GM18508 (cell line): ENCODE measurements around the gene SHISA7.
"Not testable (repeated sequence)": the region's sequence is repeated elsewhere in the genome, so short reads cannot be mapped to it uniquely, and the experiment has no call there.

Experiments
- ATAC-seq: cut with Tn5 transposase; IDR thresholded peaks from one replicate; pipeline ENCODE4 v1.9.1; 2021; ENCODE audit warnings: moderate number of reproducible peaks; ENCODE audit not compliant: insufficient read depth, unreplicated experiment

Gene SHISA7

DNA sequence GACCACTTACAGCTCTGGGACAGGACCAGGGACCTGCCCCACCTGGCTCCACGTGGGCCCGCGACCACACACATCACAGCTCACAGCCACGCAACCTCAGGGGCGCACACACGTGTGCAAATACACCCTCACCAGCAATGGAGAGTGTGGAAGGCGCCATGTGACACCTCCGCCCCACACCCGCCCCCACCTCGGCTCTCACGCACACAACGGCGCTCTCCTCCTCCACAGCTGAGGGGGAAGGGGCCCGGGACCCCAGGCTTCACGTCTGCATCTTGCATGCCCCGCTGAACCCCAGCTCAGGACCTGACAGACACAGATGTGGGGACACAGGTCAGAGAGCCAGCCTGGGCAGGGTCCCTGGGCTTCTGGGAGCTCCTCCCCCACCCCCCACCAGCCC is 6.4 kb upstream of the SHISA7 start:
- no peak for ATAC-seq

DNA sequence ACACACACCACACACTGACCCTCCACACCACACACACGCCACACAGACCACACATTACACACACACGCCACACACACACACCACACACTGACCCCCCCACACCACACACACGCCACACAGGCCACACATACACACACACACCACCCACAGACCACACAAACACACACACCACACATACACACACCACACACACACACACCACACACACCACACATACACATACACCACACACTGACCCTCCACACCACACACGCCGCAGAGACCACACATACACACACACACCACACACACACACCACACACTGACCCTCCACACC is 5.0 kb upstream of the SHISA7 start:
- not testable (repeated sequence) for ATAC-seq

DNA sequence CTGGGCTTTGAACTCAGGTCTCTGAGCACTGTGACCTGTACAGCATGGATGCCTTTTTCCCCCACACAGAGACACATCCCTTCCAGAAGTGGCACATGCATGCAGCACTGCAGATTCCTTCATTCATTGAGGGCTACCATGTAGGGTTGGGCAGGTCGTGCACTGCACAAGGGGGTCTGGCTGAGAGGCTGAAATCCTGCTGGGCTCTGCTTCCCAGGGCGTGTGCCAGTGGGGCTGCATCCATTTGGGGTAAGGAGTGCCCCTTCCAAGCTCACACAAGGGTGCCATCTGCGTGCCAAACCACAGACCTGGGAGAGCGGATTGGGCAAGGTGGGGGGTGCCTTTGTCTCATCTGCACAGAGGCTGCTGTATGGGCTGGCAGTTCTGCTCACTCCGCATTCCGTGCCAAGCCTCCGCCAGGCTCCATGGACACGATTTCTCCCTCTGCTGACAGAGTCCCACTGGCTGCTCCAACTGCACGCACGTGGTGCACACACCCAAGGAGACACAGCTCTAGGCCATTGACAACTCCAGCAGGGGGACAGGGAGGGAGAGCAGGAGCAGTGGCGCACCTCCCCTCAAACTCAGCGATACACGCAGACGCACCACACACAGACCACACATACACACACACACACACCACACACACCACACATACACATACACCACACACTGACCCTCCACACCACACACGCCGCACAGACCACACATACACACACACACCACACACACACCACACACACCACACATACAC is 4.5 kb upstream of the SHISA7 start:
- no peak for ATAC-seq

DNA sequence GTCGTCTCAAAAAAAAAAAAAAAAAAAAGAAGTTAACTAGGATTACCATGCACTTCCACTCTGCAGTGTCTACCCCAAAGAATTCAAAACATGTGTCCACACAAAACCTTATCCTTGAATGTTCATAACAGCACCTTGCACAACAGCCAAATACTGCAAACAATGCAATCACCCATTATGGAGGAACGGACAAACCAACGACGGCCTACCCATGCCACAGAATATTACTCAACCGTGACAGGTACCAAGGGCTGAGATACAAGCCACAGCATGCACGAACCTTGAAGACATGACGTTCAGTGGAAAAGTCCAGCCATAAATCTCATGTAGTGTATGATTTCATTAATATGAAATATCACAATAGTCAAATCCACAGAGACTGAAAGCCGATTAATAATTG is 3.0 kb upstream of the SHISA7 start:
- ATAC-seq, result no peak

DNA sequence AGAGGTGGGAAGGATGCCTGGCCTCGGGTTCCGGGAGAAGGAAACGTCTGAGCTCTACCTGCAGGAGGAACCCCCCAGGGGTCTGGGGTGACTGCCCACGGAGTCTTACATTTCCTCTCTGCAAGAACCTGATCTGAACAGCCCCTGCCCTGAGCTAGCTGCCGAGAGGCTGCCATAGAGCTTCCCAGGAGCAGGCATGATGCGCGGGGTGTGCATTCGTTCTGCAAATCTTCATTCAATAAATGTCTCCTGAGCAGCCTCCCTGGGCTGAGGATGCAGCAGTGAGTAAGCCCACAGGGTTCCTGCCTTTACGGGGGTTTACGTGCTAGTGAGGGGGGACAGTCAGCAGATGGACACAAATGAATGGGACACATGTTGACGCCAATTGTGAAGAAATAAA is 1.5 kb upstream of the SHISA7 start:
- ATAC-seq, result no peak

DNA sequence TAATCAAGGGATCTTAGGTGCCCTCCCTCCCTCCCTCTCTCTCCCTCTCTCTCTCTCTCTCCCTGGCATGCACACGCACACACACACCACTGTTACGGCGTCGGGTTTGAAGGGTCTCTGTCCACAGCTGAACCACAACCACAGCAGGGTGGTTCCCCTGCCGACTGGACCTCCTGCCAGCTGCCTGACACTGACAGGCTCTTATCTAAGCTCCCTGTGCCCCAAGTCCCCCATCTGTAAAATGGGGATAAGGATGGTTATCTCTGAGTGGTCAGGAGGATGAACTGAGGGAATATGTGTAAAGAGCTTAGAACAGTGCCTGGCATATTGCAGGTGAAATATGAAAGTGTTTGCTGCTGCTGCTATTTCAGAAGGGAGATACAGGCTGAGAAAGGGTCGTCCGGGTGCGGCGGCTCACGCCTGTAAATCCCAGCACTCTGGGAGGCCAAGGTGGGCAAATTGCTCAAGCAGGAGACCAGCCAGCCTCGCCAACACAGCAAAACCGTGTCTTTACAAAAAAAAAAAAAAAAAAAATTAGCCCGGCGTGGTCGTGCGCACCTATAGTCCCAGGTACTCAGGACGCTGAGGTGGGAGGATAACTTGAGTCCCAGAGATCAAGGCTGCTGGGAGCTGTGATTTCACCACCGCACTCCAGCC is 852 bp upstream of the SHISA7 start:
- ATAC-seq, result no peak

DNA sequence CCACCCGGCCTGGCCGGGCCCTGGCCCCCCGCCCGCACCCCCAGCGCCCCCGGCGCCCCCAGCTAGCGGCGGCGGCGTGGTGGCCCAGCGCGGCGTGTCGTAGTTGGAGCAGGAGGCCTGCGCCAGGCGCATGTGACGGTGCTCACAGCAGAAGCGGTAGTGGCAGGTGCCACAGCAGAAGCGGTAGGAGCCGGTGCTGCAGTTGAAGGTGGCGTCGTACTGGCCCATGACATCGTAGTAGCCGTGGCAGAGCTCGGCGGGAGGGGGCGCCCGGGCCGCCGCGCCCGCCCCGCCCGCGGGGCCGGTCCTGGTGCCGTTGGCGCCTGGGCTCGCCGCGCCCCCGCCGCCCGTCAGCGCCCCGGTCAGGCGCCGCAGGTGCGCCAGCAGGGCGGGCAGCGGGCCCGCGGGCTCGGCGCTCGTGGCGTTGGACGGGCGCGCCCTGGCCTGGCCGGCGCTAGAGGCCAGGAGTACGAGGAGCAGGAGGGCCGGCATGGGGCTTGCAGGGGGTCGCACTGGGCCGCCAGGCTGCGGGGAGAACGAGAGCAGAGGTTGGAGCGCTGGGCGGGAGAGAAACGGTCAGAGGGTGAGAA is 633 bp downstream of the SHISA7 start:
- ATAC-seq, result no peak

DNA sequence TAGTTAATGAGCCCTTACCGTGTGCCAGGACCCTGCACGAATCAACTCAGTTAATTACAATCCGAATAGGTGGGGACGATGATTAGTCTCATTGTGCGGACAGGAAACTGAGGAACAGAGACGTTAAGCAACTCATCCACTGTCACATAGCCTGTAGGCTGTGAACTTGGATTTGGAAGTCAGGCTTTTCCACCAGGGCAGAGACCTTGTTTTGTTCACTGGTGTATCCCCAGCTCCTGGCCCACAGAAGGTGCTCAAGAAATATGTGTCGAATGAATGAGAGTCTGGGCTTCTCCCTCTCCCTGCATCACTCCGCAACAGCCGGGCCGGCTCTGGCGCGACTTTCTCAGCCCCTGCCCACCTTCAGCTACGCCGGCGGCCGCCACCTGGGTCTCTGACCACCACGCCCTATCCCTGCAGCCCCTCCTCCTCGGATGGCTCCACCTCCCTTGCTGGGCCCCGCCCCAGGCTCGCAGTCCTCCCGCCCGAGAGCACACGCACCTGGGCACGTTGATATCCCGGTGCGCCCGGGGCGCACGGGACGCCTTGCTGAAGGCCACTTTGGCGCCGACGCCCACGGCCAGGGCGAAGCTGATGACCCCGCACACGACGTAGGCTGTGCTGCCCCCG is 1.3 kb downstream of the SHISA7 start:
- ATAC-seq, result no peak

DNA sequence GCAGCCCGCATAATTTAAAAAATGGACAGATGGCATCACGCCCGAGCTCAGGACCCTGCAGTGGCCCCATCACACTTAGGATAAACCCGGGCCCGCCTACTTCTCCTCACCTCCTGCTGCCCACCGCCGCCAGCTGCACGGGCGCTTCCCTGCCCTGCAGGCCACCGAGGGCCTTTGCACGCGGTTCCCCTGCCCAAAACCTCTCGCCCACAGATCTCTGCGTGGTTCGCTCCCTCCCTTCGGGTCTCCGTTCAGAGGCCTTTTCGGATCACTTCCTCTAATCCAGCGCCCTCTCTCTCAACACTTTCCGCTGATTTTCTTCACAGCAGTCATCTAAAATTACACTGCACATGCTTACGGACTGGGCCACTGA is 1.8 kb downstream of the SHISA7 start:
- ATAC-seq, result no peak

DNA sequence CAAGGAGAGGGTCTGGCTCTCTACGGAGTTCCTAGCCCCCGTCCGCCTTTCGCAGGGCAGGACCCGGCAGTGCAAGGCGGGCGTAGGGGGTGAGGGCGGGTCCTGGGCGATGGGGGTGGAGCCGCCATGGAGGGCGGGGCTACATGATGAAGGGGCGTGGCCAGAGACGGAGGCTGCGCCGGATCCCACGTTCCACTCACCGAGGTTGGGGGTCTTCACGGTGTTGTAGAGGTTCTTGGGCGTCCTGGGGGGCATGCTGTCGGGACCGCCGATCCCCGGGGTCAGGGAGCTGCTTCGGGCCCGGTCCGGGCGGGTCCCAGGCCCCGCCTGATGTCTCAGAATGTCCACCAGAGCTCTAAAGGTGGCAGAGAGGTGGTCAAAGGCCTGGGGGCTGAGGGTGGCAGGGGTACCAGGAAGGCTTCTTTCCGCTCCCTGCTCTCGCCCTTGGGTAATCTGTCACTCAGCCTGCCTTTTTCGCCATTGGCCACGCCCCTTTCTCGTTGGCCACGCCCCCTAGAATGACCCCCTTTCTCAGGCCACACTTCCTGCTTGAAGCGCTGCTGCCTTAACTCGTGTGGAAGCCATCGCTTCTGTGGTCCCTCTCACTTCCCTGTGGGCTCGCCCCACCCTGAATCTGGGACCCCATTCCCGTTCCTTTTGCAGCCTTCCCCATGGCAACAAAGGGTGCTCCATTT is 2.5 kb downstream of the SHISA7 start:
- no peak for ATAC-seq

DNA sequence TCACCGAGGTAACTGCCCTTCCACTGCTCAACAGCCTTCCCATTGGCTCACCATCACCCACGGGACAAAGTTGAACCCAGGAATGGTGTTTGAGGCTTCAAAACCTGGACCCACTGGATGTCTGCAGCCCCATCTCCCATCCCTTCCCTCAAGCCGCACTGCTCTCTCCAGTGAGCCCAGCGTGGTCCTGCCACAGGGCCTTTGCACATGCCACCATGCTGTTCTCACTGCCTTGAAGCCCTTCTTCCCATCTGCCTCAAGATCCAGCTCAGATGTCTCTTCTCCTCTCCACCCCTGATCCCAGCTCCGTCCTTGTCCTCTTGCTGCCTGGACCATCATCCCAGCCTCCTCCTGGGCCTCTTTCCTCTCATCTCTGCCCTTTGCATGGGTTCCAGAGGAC is 4.0 kb downstream of the SHISA7 start:
- no peak for ATAC-seq

DNA sequence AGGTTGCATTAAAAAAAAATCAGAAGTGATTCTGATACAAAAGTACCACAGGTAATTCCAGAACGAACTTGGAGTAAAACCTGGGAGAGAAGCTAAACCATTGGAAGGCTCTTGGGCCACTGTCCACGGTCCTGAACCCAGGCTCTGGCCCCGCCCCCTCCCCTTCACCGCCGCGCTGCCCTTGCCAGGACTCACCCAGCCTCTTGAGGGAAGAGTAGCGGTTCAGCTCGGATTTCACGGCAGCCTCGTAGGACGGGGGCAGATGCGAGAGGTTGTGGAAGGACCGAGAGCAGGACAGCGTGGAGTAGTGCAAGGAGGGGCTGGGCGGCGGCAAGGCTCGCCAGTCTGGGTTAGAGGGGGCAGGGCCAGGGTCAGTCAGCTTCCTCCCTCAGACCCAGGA is 5.7 kb downstream of the SHISA7 start:
- ATAC-seq, result no peak

DNA sequence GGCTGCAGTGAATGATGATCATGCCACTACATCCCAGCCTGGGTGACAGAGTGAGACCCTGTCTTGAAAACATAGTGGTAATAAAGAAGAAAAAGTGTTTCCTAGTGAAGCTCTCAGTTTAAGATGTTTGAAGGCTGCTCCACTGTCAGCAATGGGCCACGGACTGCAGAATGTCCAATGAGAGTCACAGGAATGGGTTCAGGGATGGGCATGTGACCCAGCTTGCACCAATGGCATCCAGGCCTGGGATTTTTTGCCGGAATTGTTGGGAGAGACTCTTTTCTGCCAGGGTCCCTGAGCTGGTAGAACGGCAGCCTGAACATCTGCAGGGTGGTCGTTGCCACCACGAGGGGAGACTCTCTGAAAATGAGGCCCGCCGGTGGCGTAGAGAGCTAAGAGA is 6.3 kb downstream of the SHISA7 start:
- no peak for ATAC-seq

DNA sequence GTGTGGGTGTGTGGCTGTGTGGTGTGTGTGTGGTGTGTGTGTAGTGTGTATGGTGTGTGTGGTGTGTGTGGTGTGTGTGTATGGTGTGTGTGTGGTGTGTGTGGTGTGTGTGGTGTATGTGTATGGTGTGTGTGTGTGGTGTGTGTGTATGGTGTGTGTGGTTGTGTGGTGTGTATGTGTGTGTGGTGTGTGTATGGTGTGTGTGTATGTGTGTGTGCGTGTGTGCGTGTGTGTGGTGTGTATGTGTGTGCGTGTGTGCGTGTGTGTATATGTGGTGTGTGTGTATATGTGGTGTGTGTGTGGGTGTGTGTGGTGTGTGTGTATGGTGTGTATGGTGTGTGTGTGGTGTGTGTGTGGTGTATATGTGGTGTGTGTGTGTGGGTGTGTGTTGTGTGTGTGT is 8.1 kb downstream of the SHISA7 start:
- ATAC-seq, result no peak

DNA sequence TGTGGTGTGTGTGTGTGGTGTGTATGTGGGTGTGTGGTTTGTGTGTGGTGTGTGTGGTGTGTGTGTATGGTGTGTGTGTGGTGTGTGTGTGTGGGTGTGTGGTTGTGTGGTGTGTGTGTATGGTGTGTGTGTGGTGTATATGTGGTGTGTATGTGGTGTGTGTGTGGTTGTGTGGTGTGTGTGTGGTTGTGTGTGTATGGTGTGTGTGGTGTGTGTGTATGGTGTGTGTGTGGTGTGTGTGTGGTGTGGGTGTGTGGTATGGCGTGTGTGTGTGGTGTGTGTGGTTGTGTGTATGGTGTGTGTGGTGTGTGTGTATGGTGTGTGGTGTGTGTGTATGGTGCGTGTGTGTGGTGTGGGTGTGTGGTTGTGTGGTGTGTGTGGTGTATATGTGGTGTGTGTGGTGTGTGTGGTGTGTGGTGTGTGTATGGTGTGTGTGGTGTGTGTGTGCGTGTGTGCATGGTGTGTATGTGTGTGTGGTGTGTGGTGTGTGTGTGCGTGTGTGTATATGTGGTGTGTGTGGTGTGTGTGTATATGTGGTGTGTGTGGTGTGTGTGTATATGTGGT is 8.7 kb downstream of the SHISA7 start:
- ATAC-seq, result no peak

DNA sequence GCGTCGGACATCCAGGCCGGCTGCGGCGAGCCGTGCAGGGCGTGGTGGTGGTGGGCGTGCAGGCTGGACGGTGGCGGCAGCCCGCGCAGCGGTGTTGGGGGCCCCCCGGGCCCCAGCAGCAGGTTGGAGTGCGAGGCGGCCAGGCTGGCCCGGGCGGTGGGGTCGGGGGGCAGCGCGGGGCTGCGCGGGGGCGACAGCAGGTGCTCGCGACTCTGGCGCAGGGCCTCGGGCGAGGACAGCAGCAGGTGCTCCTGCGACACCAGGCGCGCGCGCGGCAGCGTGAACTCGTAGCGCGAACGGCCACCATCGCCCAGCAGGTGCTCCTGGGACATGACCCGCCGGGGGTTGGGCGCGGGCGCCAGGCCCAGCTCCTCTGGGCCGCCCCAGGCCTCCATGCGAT is 9.8 kb downstream of the SHISA7 start:
- ATAC-seq, result no peak

DNA sequence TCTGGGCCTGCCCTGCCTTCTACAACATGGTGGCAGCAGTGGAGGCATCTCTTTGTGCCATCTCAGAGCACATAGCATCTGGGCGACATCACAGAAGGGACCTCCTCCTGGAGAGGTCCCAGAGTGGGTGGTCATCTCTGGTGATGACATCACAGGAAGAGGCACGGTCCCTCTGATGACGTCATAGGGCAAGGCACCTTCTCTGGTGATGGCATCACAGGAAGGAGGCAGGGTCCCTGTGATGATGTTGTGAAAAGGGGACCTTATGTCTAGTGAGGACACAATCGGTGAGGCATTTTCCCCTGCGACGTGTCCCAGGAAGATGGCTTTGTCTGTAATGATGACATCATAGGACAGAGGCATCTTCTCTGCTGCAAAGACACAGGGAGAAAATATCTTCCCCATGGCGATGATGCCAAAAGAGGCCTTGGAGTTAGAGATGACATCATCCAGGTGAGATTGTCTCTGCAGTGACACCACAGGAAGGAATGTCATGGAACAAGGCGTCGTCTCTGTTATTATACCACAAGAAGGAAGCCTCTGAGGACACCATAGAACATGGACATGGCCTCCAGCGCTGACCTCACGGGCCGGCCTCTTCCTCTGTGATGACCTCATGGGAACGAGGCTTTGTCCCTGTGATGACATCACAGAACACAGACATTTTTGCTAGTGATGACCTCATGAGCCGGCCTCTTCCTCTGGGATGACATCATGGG is 10.7 kb downstream of the SHISA7 start:
- no peak for ATAC-seq

DNA sequence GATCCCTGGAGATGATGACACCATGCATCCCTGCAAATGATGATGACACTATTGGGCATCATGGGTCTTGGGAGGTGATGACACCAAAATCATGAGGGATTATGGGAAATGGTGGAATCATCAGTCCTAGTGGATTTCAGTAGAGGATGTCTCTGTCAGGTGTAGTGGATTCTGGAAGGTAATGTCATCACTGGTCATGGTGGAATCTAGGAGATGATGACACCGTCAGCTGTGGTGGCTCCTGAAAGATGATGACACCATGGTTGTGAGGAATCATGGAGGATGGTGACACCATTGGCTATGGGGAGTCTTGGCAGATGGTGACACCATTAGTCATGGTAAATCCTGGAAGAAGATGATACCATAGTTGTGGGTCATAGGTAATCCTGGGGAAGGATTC is 11.9 kb downstream of the SHISA7 start:
- no peak for ATAC-seq

DNA sequence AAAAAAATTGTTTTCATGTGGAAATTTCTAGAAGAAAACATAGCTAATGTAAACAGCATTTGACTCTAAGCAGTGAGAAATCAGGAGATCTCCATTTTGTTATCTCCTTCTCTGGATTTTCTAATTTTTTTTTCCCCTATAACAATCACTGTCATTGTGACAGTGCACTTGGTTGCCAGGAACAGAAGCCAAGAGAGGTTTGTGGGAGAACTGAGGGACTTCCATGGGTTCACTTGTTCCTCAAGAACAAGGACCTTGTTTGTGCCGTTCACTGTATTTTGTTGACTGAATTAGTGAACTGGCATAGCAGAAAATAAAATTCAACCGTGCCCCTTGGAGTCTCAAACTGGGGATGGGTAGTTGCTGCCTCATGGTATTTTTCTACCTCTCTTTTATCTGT is 17.1 kb downstream of the SHISA7 start:
- no peak for ATAC-seq

DNA sequence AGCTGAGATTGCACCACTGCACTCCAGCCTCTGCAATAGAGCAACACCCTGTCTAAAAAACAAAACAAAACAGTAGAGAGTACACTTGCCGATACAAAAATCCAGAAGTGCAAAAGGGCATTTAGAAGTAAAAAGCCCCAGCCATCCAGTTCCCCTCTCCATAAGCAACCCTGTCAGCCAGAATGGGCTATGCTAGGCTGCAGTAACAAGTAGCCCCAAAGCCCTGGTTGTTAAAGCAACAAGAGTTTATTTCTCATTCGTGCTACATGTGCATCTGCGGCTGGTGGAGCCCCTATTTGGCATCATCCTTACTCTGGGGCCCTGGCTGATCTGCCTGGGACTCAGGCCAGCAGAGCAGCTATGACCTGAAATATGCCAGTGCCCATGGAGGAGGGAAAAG is 18.6 kb downstream of the SHISA7 start:
- no peak for ATAC-seq
